ENCODE data around the gene TRAPPC3L.

GRCh38 chr6:116461331-116461931 is 84.1 kb downstream of the TRAPPC3L start, which contains the start of gene CALHM6:
- TF ChIP-seq, protein P1, sequence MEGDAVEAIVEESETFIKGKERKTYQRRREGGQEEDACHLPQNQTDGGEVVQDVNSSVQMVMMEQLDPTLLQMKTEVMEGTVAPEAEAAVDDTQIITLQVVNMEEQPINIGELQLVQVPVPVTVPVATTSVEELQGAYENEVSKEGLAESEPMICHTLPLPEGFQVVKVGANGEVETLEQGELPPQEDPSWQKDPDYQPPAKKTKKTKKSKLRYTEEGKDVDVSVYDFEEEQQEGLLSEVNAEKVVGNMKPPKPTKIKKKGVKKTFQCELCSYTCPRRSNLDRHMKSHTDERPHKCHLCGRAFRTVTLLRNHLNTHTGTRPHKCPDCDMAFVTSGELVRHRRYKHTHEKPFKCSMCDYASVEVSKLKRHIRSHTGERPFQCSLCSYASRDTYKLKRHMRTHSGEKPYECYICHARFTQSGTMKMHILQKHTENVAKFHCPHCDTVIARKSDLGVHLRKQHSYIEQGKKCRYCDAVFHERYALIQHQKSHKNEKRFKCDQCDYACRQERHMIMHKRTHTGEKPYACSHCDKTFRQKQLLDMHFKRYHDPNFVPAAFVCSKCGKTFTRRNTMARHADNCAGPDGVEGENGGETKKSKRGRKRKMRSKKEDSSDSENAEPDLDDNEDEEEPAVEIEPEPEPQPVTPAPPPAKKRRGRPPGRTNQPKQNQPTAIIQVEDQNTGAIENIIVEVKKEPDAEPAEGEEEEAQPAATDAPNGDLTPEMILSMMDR (IDR thresholded peaks at IDR 0.05; ENCODE audit: low read depth, low read length): no peak
- no peak for TF ChIP-seq EZH2phosphoT487 (IDR thresholded peaks at IDR 0.05; ENCODE audit: low read depth)
